Stimulated activated effector memory CD8-positive, alpha-beta T cell treated with anti-CD3 and anti-CD28 coated beads, Interleukin-12 subunit alpha, Interleukin-12 subunit beta, amount 100 ng/mL, for 72 hours (primary cell): Measurements from ENCODE around the gene COL9A3.
A peak's percentile ranks its signal among the peaks of the same experiment; 100 is the strongest.

Experiments
- ATAC-seq: fragments of 150-1000 bp; cut with Tn5 transposase; 2 replicates; pipeline ENCODE4 v1.10.0; 2021
- DNase-seq, 2 donors: peaks; one replicate each; pipeline ENCODE4 v3.0.0; 2021 to 2022; ENCODE audit warnings: low spot score in 2 of 2
- H3K27ac Mint-ChIP-seq: one replicate; pipeline ENCODE4 v1.8.0; 2022; ENCODE audit warnings: mild to moderate bottlenecking, mixed read lengths
- H3K36me3 Mint-ChIP-seq: one replicate; pipeline ENCODE4 v1.8.0; 2022; ENCODE audit warnings: mild to moderate bottlenecking, mixed read lengths
- H3K4me1 Mint-ChIP-seq: one replicate; pipeline ENCODE4 v1.8.0; 2022; ENCODE audit warnings: mixed read lengths
- H3K4me3 Mint-ChIP-seq: one replicate; pipeline ENCODE4 v1.8.0; 2022; ENCODE audit warnings: mild to moderate bottlenecking, mixed read lengths
- H3K9me3 Mint-ChIP-seq: one replicate; pipeline ENCODE4 v1.8.0; 2022; ENCODE audit warnings: mixed read lengths

The COL9A3 gene

DNA sequence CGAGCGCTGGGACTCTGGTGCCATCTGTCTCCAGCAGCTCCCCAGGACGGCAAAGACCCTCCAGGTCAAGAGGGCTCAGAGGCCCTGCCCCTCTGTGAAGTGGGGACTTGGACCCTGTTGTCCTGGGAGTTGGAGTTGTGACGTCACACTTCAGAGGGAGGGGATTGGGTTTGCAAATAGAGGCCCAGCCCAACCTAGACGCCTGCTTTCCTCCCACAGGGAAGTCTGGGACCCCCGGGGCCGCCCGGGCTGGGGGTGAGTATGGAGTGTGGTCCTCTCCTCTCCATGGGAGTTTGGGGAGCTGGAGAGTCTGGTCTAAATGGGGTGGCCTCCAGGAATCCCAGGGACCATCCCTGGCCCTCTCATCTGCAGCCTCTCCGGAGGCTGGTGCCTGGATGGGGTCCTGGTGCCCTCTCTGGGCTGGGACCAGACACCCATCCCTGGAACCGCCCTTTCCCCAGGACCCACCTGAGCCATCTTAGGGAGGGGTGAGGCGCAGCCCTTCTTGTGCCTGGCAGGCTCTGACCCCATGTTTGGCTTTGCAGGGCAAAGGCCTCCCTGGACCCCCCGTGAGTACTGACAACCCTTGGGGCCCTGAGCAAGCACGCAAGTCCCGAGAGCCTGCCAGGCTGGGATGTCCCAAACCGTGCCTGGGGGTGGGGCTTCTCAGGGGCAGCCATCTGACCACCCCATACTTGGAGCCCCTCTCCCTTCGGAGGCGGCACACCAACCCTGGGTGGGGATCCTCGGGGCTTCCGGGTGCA, 4.3 kb downstream of the COL9A3 start:
- no peak for DNase-seq
- no peaks in the 10 kb centered on the region for H3K36me3 Mint-ChIP-seq
- no peak overlapping the region for H3K4me3 Mint-ChIP-seq
- no peaks in the 10 kb centered on the region for H3K4me1 Mint-ChIP-seq
- no peak overlapping the region for H3K27ac Mint-ChIP-seq
- ATAC-seq = no peak
- H3K9me3 Mint-ChIP-seq = no peaks in the 10 kb centered on the region

DNA sequence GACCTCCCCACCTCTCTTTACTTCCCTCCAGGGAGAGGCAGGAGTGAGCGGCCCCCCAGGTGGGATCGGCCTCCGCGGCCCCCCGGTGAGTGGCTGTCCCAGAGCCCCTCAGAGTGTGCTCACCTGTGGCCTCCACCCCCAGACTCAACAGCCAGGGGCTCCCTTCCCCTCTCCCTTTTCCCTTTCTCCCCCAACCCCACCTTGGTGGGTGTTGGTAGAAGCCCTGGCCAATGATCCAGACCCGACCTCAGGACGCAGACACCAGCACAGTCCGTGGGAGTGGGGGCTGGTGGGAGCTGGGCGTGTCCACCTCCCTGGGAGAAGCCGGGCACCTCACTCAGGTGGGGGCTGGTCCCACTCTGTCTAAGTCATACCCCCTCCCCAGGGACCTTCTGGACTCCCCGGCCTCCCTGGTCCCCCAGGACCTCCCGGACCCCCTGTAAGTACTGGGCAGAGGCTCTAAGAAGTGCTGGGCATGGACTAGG, 4.9 kb downstream of the COL9A3 start:
- no peaks in the 10 kb centered on the region for H3K4me1 Mint-ChIP-seq
- no peak for DNase-seq
- no peak for ATAC-seq
- H3K36me3 Mint-ChIP-seq = no peaks in the 10 kb centered on the region
- H3K27ac Mint-ChIP-seq = no peak overlapping the region
- H3K9me3 Mint-ChIP-seq = no peaks in the 10 kb centered on the region
- H3K4me3 Mint-ChIP-seq = no peak overlapping the region

DNA sequence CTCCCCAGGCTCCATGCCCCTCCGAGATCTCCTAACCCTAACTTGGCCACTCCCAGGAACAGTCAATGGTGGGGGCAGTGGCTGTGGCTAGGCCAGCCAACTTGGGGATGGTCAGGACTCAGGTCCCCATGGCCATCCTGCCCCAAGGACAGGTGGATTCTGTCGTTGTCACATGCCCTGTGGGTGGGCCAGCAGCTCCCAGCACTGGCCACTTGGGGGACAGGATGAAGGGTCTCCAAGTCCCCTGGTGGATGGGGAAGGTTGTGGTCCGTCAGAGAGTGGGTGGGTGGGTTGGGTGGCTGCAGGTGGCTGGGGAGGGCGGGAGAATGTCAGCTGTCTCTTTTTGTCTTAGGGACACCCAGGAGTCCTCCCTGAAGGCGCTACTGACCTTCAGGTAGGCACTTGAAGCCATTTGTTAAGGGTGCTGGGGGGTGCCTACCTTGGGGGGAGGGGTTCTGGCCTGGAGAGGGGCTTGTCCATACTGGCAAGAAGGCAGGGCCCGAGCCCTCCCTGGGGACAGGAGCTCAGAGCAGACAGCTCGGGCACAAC, 5.5 kb downstream of the COL9A3 start:
- no peak for DNase-seq
- Mint-ChIP-seq H3K27ac (no peak overlapping the region), H3K4me1 (no peaks in the 10 kb centered on the region), H3K9me3 (no peaks in the 10 kb centered on the region), H3K4me3 (no peak overlapping the region), H3K36me3 (no peaks in the 10 kb centered on the region)
- no peak for ATAC-seq

DNA sequence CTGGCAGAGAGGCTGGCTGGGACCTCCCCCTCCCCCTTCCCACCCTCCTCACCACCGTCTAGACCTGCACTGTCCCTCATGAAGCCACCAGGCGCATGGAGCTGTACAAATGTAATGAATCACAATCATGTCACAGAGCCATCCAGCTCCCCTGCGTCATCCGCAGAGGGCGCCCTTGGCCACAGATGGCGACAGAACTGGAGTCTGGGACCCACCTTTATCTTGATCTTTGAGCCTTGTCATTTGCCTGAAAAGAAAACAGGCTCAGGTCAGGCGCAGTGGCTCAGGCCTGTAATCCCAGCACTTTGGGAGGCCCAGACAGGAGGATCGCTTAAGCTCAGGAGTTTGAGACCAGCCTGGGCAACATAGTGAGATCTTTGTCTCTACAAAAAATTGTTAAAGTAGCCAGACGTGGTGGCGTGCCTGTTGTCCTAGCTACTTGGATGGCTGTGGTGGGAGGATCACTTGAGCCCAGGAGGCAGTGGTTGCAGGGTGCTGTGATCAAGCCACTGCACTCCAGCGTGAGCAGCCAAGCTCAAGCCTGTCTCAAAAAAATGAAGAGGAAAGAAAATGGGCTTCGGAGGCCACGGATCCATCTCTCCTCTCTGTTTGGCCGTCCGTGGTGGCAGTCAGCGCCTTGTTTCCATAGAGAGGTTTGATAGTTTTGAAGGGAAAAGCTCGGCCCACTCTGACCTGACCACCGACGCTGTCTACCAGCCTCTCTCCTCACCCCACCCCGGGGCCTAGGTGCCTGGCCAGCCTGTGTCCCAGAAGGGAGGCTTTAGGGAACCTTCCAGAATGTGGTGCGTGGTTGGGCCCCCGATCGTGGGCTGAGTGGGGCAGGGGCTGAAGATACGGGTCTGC, 6.2 kb downstream of the COL9A3 start:
- DNase-seq = peak in 1 of 2 donors; percentile 62
- no peak overlapping the region for H3K4me3 Mint-ChIP-seq

DNA sequence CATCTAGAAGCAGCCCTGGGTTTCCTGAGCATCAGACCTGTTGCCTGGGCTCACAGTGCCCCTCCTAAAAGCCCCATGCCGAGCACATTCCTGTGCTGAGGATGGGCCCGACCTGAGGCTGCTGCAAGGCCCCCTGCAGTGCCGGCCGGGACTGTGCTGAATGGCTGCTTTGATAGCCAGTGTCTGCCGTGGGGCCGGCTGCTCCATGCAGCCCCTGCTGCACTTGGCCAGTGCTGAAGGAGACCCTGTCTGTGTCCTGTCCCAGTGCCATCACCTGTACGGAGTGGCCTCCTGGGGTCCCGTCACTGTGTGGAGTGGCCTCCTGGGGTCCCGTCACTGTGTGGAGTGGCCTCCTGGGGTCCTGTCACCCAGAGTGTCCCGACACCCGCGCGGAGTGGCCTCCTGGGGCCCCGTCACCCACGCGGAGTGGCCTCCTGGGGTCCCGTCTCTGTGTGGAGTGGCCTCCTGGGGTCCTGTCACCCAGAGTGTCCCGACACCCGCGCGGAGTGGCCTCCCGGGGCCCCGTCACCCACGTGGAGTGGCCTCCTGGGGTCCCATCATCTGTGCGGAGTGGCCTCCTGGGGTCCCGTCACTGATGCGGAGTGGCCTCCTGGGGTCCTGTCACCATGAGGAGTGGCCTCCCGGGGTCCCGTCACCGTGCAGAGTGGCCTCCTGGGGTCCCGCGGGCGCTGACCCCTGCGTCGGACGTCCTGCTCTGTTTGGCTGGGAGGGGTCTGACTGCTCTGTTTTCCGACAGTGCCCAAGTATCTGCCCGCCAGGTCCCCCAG, 7.0 kb downstream of the COL9A3 start:
- H3K9me3 Mint-ChIP-seq = no peaks in the 10 kb centered on the region
- no peaks in the 10 kb centered on the region for H3K4me1 Mint-ChIP-seq
- DNase-seq (peak in 1 of 2 donors; percentile 52), ATAC-seq (no peak)
- H3K4me3 Mint-ChIP-seq = no peak overlapping the region
- H3K27ac Mint-ChIP-seq = no peak overlapping the region
- H3K36me3 Mint-ChIP-seq = no peaks in the 10 kb centered on the region

More for the DNA sequence above, 6.2 kb downstream of the COL9A3 start:
- no peaks in the 10 kb centered on the region for H3K9me3 Mint-ChIP-seq
- H3K36me3 Mint-ChIP-seq = no peaks in the 10 kb centered on the region
- H3K27ac Mint-ChIP-seq = no peak overlapping the region
- ATAC-seq = peak; percentile 77
- no peaks in the 10 kb centered on the region for H3K4me1 Mint-ChIP-seq

DNA sequence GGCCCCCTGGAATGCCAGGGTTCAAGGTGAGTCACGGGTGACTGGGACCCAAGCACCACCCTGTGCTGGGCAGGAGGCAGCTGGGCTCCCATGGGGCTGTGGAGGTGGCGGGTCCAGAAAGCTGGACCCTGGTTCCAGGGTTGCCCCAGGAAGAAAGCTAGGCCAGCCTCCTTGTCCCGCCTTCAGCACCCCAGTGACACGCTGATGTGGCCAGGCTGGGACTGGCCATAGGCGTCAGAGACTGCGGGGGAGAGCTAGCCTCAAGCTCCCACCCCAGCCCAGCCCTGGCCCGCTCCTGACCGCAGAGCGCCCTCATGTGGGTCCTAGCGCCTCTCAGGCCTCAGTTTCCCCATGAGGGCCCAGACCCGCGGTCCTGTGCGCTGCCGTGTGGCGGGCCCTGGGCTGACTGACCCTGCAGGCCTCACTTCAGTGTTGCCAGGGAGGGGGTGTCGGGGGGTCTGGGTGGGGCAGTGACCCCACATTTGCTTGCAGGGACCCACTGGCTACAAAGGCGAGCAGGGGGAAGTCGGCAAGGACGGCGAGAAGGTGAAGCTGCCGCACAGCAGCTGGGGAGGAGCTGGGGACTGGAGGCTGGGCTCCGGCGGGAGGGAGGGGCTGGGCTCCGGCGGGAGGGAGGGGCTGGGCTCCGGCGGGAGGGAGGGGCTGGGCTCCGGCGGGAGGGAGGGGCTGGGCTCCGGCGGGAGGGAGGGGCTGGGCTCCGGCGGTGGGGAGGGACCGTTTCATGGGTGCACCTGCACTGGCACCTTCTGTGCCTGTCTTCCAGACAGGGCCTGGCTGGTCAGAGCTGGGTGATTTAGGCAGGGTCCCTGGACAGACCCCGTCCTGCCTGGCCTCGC, 7.9 kb downstream of the COL9A3 start:
- Mint-ChIP-seq H3K9me3 (no peaks in the 10 kb centered on the region), H3K4me3 (no peak overlapping the region), H3K36me3 (no peaks in the 10 kb centered on the region), H3K4me1 (no peaks in the 10 kb centered on the region), H3K27ac (no peak overlapping the region)
- ATAC-seq (no peak), DNase-seq (no peak)

DNA sequence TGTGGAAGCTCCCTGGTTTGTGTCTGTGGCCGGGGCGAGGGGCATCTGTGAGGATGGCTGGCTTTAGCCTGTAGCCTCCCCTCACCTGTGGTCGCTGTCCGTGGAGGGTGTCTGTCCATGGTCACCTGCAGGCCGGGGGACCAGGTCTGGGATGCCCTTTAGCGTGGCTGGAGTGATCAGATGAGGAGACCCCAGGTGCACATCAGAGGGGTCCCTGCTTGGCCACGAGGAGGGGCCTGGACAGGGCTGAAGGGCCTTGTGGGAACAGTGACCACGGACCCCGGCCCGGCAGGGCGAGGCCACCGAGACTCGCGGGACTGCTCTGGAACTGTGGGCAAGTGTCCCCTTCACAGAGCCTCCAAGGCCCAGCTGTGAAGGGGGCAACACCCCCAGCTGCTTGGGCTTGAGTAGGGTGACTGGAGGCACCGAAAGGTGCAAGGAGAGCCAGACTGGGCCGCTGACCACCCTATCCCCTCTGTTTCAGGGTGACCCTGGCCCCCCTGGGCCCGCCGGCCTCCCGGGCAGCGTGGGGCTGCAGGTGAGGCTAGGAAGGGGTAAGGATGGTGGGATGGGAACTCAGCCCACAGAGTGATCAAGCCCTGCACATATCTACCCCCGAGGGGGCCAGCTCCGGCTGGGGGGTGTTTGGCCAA, 8.6 kb downstream of the COL9A3 start:
- H3K9me3 Mint-ChIP-seq = no peaks in the 10 kb centered on the region
- H3K4me1 Mint-ChIP-seq = no peaks in the 10 kb centered on the region
- DNase-seq = peak in 1 of 2 donors; percentile 49
- H3K27ac Mint-ChIP-seq = no peak overlapping the region
- H3K4me3 Mint-ChIP-seq = no peak overlapping the region
- no peaks in the 10 kb centered on the region for H3K36me3 Mint-ChIP-seq
- no peak for ATAC-seq

DNA sequence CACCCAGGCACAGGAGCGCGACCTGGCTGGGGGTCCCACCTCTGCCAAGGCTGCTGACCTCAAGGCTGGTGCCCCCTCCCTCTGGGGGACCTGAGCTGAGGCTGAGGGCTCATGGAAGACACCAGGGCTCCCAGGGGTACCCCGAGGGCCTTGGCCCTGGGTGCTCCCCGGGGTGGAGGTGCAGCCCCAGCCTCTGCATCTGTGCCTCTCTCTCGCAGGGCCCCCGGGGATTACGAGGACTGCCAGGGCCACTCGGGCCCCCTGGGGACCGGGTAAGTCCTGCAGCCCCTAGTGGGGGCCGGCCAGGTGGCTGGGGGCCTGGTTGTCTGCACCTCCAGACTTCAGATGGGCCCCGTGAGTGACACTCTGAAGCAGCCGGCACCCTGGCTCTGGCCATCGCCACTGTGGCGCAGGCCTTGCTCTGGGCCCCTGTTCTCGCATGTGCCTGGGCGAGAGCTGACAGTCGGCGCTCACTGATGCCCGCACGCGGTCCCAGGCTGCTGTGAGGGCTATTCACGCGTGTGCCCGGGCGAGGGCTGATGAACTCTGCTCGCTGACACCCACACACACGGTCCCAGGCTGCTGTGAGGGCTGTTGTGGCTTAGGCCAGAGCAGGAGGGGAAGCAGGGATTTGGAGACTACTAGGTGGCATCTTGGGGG, 9.3 kb downstream of the COL9A3 start:
- no peaks in the 10 kb centered on the region for H3K9me3 Mint-ChIP-seq
- no peak overlapping the region for H3K4me3 Mint-ChIP-seq
- no peak for DNase-seq
- ATAC-seq = no peak
- H3K36me3 Mint-ChIP-seq = no peaks in the 10 kb centered on the region
- no peaks in the 10 kb centered on the region for H3K4me1 Mint-ChIP-seq
- H3K27ac Mint-ChIP-seq = no peak overlapping the region

DNA sequence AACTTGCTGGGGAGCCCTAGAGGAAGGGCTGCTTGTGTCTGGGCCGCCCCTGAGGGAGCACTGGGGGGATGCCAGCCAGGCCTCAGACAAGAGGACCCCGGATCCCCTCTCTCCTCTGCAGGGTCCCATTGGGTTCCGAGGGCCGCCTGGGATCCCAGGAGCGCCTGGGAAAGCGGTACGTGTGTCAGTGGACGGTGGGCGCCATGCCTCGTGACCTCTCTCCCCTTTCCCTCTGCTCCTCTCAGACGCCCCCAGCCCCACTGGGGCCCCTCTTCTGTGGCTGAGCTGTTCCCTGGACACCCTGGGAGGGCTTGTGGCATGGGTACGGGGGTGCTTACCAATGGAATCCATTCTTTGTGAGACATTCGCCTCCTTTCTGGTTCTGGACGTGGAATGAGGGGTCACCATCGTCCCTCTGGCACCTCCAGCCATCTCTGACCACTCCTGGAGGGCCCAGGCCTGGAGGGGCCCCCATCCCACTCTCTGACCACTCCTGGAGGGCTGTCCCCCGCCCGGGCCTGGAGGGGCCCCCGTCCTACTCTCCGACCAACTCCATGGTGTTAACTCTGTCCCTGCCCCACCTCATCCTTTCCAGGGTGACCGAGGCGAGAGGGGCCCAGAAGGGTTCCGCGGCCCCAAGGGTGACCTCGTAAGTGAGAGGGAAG, 9.9 kb downstream of the COL9A3 start:
- no peaks in the 10 kb centered on the region for H3K9me3 Mint-ChIP-seq
- H3K36me3 Mint-ChIP-seq = no peaks in the 10 kb centered on the region
- ATAC-seq (no peak), DNase-seq (no peak)
- no peaks in the 10 kb centered on the region for H3K4me1 Mint-ChIP-seq
- no peak overlapping the region for H3K4me3 Mint-ChIP-seq
- H3K27ac Mint-ChIP-seq = no peak overlapping the region

DNA sequence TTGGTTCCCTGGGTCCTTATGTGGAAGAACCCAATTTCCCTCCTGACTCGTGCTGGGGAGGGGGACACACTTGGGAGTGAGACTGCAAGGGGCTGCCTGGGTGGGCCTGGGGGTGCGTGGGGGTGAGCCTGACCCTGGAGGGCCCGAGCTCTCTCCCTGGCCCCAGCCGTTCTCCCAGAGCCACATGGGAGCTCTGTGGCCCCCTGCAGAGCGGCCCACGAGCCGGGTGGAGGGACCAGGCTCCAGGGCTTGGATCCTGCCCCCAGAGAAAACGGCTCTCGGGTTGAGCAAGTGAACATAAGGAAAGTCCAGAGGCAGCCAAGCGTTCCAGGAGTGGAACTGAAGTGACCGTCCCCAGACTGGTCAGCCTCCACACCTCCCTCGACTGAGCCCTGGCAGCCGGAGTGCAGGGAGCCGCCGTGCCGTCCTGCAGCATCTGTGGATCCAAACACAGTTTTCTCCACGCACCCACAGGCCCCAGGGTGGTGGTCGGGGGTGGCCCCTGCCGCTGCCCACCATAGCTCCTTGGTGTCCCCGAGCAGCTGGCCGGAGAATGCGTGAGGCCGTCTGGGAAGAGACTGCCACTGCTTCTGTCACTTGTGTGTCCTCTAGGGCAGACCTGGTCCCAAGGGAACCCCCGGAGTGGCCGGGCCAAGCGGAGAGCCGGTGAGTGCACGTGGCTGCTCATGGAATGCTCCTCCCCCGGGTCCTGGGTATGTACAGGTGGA, 10.6 kb downstream of the COL9A3 start:
- no peak for DNase-seq
- no peaks in the 10 kb centered on the region for H3K36me3 Mint-ChIP-seq
- no peak for ATAC-seq
- no peaks in the 10 kb centered on the region for H3K9me3 Mint-ChIP-seq
- H3K27ac Mint-ChIP-seq = no peak overlapping the region
- H3K4me1 Mint-ChIP-seq = no peaks in the 10 kb centered on the region
- no peak overlapping the region for H3K4me3 Mint-ChIP-seq

DNA sequence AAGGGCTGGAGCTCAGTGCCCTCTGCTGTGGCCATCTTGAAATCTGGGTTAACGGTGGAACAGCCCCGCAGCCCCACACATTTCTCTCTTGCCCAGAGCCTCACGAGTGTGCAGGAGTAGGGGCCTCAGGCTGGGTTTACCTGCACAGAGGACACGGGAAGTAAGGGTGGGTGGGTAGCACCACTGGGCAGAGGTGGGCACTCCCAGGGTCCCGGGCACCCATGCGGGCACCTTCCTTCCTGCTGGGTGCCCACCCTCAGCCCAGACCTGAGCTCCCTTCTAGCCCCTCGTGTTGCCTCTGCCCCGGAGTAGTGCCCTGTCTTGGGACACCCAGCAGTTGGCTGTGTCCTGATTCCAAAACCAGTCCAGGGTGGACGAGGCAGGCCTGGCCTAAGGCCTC, 11.2 kb downstream of the COL9A3 start:
- no peak for ATAC-seq
- Mint-ChIP-seq H3K4me3 (no peak overlapping the region), H3K9me3 (no peaks in the 10 kb centered on the region), H3K27ac (no peak overlapping the region), H3K36me3 (no peaks in the 10 kb centered on the region), H3K4me1 (no peaks in the 10 kb centered on the region)
- no peak for DNase-seq

DNA sequence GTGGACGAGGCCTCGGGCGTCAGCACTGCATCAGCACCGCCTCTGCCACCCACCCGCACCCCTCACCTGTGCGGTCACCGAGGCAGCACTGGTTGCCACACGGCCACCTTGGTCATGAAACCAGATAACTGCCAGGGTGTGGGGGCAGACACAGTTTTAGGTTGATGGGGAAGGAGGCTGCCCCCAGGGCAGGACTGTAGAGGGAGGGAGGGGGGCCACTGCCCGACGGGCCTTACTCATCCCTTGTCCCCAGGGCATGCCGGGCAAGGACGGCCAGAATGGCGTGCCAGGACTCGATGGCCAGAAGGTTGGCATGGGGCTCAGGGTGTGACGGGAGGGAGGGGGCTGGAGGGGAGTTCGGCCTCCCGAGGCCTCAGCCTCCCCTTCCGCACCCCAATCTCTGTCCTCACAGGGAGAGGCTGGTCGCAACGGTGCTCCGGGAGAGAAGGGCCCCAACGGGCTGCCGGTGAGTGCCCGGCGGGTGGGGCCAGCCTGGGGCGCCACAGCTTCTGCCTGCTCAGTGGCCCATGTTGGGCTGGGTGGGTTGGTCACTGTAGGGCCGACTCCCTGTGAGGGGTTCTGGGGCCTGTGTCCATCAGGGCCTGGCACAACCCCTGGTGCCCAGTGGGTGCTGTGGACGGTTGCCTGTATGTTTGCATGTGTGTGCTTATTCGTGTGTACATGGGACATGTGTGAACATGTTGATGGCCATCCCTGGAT, 11.8 kb downstream of the COL9A3 start:
- no peak overlapping the region for H3K27ac Mint-ChIP-seq
- H3K36me3 Mint-ChIP-seq = no peaks in the 10 kb centered on the region
- H3K4me3 Mint-ChIP-seq = no peak overlapping the region
- no peaks in the 10 kb centered on the region for H3K4me1 Mint-ChIP-seq
- ATAC-seq (no peak), DNase-seq (no peak)
- H3K9me3 Mint-ChIP-seq = no peaks in the 10 kb centered on the region
